HCT116 (cell line): ENCODE data around the gene ABCC8. TPM values are rescaled to one million over a fixed set of nuclear protein-coding genes. Genes with fewer than 3 reads are reported as not detected.

Experiments
- ATAC-seq: fragments of 200-7000 bp; cut with Tn5 transposase; 2 replicates; pipeline ENCODE4 v1.9.1; 2020; ENCODE audit warnings: mild to moderate bottlenecking, moderate library complexity
- BruUV-seq: library from RNA; stranded (reverse); fragments of 400-500 nt; replicated peaks from 2 replicates; lab custom pipeline; 2021; lab: Mats Ljungman, UMichigan
- CTCF ChIA-PET: fragments of 300-600 bp; sonication (Branson Sonifier 250); formaldehyde crosslinking; loops from one replicate; lab custom pipeline; 2021; ENCODE audit warnings: antibody characterized with exemption; lab: Charles Lee
- POLR2A ChIA-PET: fragments of 300-600, 350-600 bp; sonication (Branson Sonifier 250); formaldehyde crosslinking; loops from one replicate; lab custom pipeline; 2021; ENCODE audit warnings: antibody characterized with exemption; lab: Charles Lee
- RAD21 ChIA-PET, 2 experiments: fragments of 300-600 bp; sonication (Branson Sonifier 250); formaldehyde crosslinking; loops; one replicate each; lab custom pipeline; 2023; ENCODE audit warnings: low total read pairs in 2 of 2; ENCODE audit not compliant: uncharacterized antibody in 2 of 2, unreplicated experiment in 2 of 2, low non-redundant PET in 1 of 2; lab: Charles Lee
- DNase-seq: peaks from one replicate; pipeline ENCODE4 v3.0.0-alpha.2; 2010; ENCODE audit warnings: low read depth, low spot score
- H2AFZ ChIP-seq: fragments of 200-600 bp; shearing (Covaris generic), sonication (generic); 2 replicates; pipeline ENCODE4 v1.6.1; 2017; ENCODE audit warnings: low read depth, mixed run types, mixed read lengths, antibody characterized with exemption, low read length; ENCODE audit not compliant: poor library complexity, severe bottlenecking
- H3K27ac ChIP-seq: 2 replicates; pipeline ENCODE4 v1.5.1; 2012; ENCODE audit warnings: low read depth, low read length
- H3K27me3 ChIP-seq: fragments of 200-600 bp; sonication (generic); 2 replicates; pipeline ENCODE4 v1.6.1; 2016; ENCODE audit warnings: mixed run types, low read length, mixed read lengths; ENCODE audit not compliant: insufficient read depth
- H3K36me3 ChIP-seq, 2 experiments: fragments of 200-500 bp in 1 of 2; fragments of 200-600 bp in 1 of 2; sonication (Bioruptor generic) in 1 of 2; sonication (generic) in 1 of 2; 2 replicates each; pipeline versions ENCODE4 v1.5.1 to v1.6.1; 2014 to 2016; ENCODE audit warnings: low read length in 2 of 2, inconsistent platforms in 1 of 2, mixed read lengths in 1 of 2, mixed run types in 1 of 2; ENCODE audit not compliant: insufficient read depth in 2 of 2, control insufficient read depth in 1 of 2
- H3K4me1 ChIP-seq, 2 experiments: fragments of 200-600 bp in 1 of 2; sonication (generic) in 1 of 2; 2 replicates each; pipeline versions ENCODE4 v1.5.1 to v1.6.1; 2012 to 2017; ENCODE audit warnings: low read length in 2 of 2, inconsistent platforms in 1 of 2, mild to moderate bottlenecking in 1 of 2, mixed read lengths in 1 of 2, mixed run types in 1 of 2, moderate library complexity in 1 of 2; ENCODE audit not compliant: insufficient read depth in 2 of 2, control insufficient read depth in 1 of 2
- H3K4me2 ChIP-seq: fragments of 200-600 bp; sonication (generic); 2 replicates; pipeline ENCODE4 v1.6.1; 2017; ENCODE audit warnings: mixed run types, low read length, mixed read lengths
- H3K4me3 ChIP-seq, 2 experiments: fragments of 200-600 bp in 1 of 2; sonication (generic) in 1 of 2; replicated peaks in 1 of 2; 2 replicates each; pipeline ENCODE4 v1.5.1; 2011 to 2016; ENCODE audit warnings: low read length in 2 of 2, control low read depth in 1 of 2, low read depth in 1 of 2, mild to moderate bottlenecking in 1 of 2, mixed read lengths in 1 of 2, mixed run types in 1 of 2
- H3K79me2 ChIP-seq: fragments of 200-600 bp; sonication (generic); 2 replicates; pipeline ENCODE4 v1.6.1; 2017; ENCODE audit warnings: mild to moderate bottlenecking, mixed run types, low read length, moderate library complexity, mixed read lengths; ENCODE audit not compliant: insufficient read depth
- H3K9ac ChIP-seq: fragments of 200-600 bp; sonication (generic); 2 replicates; pipeline ENCODE4 v1.6.1; 2016; ENCODE audit warnings: low read length, mixed read lengths
- H3K9me2 ChIP-seq: fragments of 200-600 bp; sonication (generic), shearing (Covaris generic); 2 replicates; pipeline ENCODE4 v1.6.1; 2017; ENCODE audit warnings: mixed run types, mild to moderate bottlenecking, moderate library complexity; ENCODE audit not compliant: insufficient read depth
- H3K9me3 ChIP-seq, 2 experiments: fragments of 200-500 bp in 1 of 2; fragments of 200-600 bp in 1 of 2; sonication (Bioruptor generic) in 1 of 2; sonication (generic) in 1 of 2; 2 replicates each; pipeline ENCODE4 v1.6.1; 2014 to 2017; ENCODE audit warnings: low read length in 2 of 2, mixed read lengths in 2 of 2, inconsistent platforms in 1 of 2, low read depth in 1 of 2, mild to moderate bottlenecking in 1 of 2, mixed run types in 1 of 2, moderate library complexity in 1 of 2; ENCODE audit not compliant: control insufficient read depth in 1 of 2, insufficient read depth in 1 of 2
- H4K20me1 ChIP-seq: fragments of 200-600 bp; sonication (generic), shearing (Covaris generic); 2 replicates; pipeline ENCODE4 v1.6.1; 2017; ENCODE audit warnings: mixed run types, mild to moderate bottlenecking, moderate library complexity; ENCODE audit not compliant: insufficient read depth
- CBX3 ChIP-seq: IDR thresholded peaks from 2 replicates; pipeline ENCODE4 v1.6.1; 2012; ENCODE audit warnings: low read depth
- EGR1 ChIP-seq: IDR thresholded peaks from 2 replicates; pipeline ENCODE4 v1.6.1; 2012; ENCODE audit warnings: low read depth
- EZH2 ChIP-seq: fragments of 200-600 bp; sonication (generic); IDR thresholded peaks from 2 replicates; pipeline ENCODE4 v1.6.1; 2017; ENCODE audit warnings: antibody characterized with exemption, mixed run types
- EZH2phosphoT487 ChIP-seq: fragments of 200-600 bp; IDR thresholded peaks from 2 replicates; pipeline ENCODE4 v1.6.1; 2018; ENCODE audit warnings: antibody characterized with exemption, borderline replicate concordance
- JUND ChIP-seq: IDR thresholded peaks from 2 replicates; pipeline ENCODE4 v1.6.1; 2012
- MAX ChIP-seq: IDR thresholded peaks from 2 replicates; pipeline ENCODE4 v1.6.1; 2012
- POLR2AphosphoS5 ChIP-seq: IDR thresholded peaks from 2 replicates; pipeline ENCODE4 v1.6.1; 2011; ENCODE audit warnings: mild to moderate bottlenecking, low read depth, low read length, moderate library complexity
- SIN3A ChIP-seq: IDR thresholded peaks from 2 replicates; pipeline ENCODE4 v1.6.1; 2012; ENCODE audit warnings: low read depth
- SRF ChIP-seq: IDR thresholded peaks from 2 replicates; pipeline ENCODE4 v1.6.1; 2012; ENCODE audit warnings: low read depth
- TCF7L2 ChIP-seq: IDR thresholded peaks from 2 replicates; pipeline ENCODE4 v1.7.0; 2011; ENCODE audit warnings: borderline replicate concordance, inconsistent platforms; ENCODE audit not compliant: insufficient read depth, insufficient read length; ENCODE audit errors: extremely low read depth
- ZBTB33 ChIP-seq: IDR thresholded peaks from 2 replicates; pipeline ENCODE4 v1.6.1; 2011; ENCODE audit warnings: mild to moderate bottlenecking, low read length, moderate library complexity; ENCODE audit not compliant: insufficient replicate concordance; ENCODE audit errors: extremely low read depth
- ZFX ChIP-seq: fragments of 450-650 bp; IDR thresholded peaks from 2 replicates; pipeline ENCODE4 v1.6.1; 2017
- ZNF274 ChIP-seq: fragments of 200-500 bp; sonication (Bioruptor generic); IDR thresholded peaks from 2 replicates; pipeline ENCODE4 v1.6.1; 2014; ENCODE audit warnings: mild to moderate bottlenecking, low read depth, low read length, inconsistent platforms
- intact Hi-C: fragments of 100-400 bp; cut with micrococcal nuclease; formaldehyde crosslinking; loops from 2 replicates; pipeline ENCODE4 v1.10.0; 2022
- total RNA-seq: library from RNA; stranded (reverse); gene quantifications from one replicate; pipeline ENCODE4 v1.2.1, GENCODE V29; 2021; ENCODE audit not compliant: unreplicated experiment

The ABCC8 gene
- total RNA-seq, 1 experiment from 2014 or later = 0.39 TPM

- intact Hi-C loops = no loop called here
- Histone ChIP-seq H4K20me1 (no peaks in the 10 kb centered on the region), H3K4me1 (peaks cover 0 to 12% of the 10 kb centered on the region in 2 experiments; a peak in 3 of 4 replicates), H3K27me3 (no peaks in the 10 kb centered on the region; the same call in 1 of the 2 replicates), H3K79me2 (no peaks in the 10 kb centered on the region), H3K9ac (no peak overlapping the region), H3K4me3 (no peak overlapping the region), H3K27ac (no peak overlapping the region), H3K9me2 (no peaks in the 10 kb centered on the region), H2AFZ (no peak overlapping the region), H3K9me3 (no peaks in the 10 kb centered on the region), H3K36me3 (no peaks in the 10 kb centered on the region), H3K4me2 (no peak overlapping the region)
- RAD21 ChIA-PET = no interaction called here
- DNase-seq (no peak), ATAC-seq (no peak)
- BruUV-seq = no TSS peak
- CTCF ChIA-PET = no interaction called here
- TF ChIP-seq SRF = no peak
- no peak for TF ChIP-seq POLR2AphosphoS5
- no peak for TF ChIP-seq EGR1
- TF ChIP-seq JUND = no peak
- no peak for TF ChIP-seq ZFX
- no peak for TF ChIP-seq CBX3
- no peak for TF ChIP-seq SIN3A
- TF ChIP-seq EZH2 = no peak
- TF ChIP-seq MAX = no peak
- no peak for TF ChIP-seq ZBTB33
- TF ChIP-seq EZH2phosphoT487 = no peak
- TF ChIP-seq ZNF274 = no peak
- no peak for TF ChIP-seq TCF7L2
- POLR2A ChIA-PET = no interaction called here
Observed at GRCh38 chr11:17408641-17409040, 68.0 kb downstream of the ABCC8 start.
